NB4 (cell line): ENCODE data around the gene TADA2A.
A peak's percentile ranks its signal among the peaks of the same experiment; 100 is the strongest.

Source experiments
- DNase-seq: peaks from one replicate; pipeline ENCODE4 v3.0.0; 2010; ENCODE audit warnings: low read depth
- H3K4me3 ChIP-seq: one replicate; pipeline ENCODE4 v1.5.1; 2011; ENCODE audit warnings: mild to moderate bottlenecking, low read depth, low read length, moderate library complexity
- MAX ChIP-seq: IDR thresholded peaks from 2 replicates; pipeline ENCODE4 v1.6.1; 2011; ENCODE audit warnings: low read depth, low read length
- MYC ChIP-seq: IDR thresholded peaks from 2 replicates; pipeline ENCODE4 v1.6.1; 2011; ENCODE audit warnings: low read depth, low read length
- POLR2A ChIP-seq: IDR thresholded peaks from 2 replicates; pipeline ENCODE4 v1.6.1; 2011; ENCODE audit warnings: mild to moderate bottlenecking; ENCODE audit not compliant: insufficient read length; ENCODE audit errors: extremely low read depth
- TF ChIP-seq, protein P1 (sequence below): IDR thresholded peaks from one replicate; pipeline ENCODE4 v1.5.1; 2012; ENCODE audit warnings: low read depth, low read length

The TADA2A gene

DNA sequence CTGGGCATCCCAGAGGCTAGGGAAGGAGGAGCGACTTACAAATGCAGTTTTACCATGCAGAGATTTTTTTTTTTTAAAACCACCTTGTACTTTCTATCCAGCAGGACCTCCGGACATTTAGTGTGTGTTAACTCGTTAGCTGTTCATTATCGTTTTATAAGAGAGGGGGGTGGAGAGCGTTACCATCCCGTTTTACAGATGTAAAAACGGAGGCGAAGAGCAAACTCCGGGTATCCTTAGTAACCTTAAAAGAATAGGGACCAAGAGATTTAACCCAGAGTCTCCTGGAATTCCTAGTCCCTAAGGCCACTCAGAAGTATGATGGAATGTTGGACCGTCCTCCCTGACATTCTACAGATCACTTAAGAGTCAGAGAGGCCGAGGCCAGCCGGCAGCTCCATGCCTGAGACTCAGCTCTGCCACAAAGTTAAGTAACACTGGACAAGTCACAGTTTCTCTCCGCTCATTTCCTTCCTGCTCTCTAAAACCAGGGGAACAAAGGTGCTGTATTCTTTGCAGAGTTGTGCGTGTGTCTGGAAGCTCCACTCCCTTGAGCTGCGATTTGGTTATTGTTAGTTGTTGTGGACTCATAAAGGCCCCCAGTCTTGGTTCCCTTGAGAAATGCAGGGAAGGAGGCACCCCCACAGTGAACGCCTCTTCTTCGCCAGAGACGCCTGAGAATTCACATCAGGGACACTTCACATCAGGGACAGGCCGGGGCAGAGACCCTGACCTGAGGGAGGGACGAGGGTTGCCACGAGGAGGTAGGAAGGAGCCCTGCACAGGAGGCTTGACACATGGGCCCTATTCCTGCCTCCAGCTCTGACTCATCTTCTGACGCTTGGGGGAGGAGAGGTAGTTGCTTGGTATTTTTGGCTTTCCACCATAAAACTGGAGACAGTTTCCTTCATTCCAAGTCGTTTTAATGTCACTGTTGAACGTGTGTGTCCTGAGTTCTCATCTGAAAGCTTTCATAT lies 84.2 kb downstream of the TADA2A start:
- DNase-seq = peak; percentile 85
- TF ChIP-seq, protein P1, sequence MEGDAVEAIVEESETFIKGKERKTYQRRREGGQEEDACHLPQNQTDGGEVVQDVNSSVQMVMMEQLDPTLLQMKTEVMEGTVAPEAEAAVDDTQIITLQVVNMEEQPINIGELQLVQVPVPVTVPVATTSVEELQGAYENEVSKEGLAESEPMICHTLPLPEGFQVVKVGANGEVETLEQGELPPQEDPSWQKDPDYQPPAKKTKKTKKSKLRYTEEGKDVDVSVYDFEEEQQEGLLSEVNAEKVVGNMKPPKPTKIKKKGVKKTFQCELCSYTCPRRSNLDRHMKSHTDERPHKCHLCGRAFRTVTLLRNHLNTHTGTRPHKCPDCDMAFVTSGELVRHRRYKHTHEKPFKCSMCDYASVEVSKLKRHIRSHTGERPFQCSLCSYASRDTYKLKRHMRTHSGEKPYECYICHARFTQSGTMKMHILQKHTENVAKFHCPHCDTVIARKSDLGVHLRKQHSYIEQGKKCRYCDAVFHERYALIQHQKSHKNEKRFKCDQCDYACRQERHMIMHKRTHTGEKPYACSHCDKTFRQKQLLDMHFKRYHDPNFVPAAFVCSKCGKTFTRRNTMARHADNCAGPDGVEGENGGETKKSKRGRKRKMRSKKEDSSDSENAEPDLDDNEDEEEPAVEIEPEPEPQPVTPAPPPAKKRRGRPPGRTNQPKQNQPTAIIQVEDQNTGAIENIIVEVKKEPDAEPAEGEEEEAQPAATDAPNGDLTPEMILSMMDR = no peak
- no peak for TF ChIP-seq POLR2A
- TF ChIP-seq MYC = peak; percentile 89
- TF ChIP-seq MAX = peak; percentile 90
- H3K4me3 ChIP-seq = peak overlapping the region; percentile 78

GRCh38 chr17:37492167-37492566 lies 85.5 kb downstream of the TADA2A start:
- peak overlapping the region; percentile 78 for H3K4me3 ChIP-seq
- DNase-seq = no peak

GRCh38 chr17:37493249-37494027 lies 86.8 kb downstream of the TADA2A start:
- TF ChIP-seq, protein P1 = no peak
- TF ChIP-seq MYC (no peak), POLR2A (no peak), MAX (no peak)
- H3K4me3 ChIP-seq = no peak overlapping the region
- no peak for DNase-seq

More at GRCh38 chr17:37492167-37492566, 85.5 kb downstream of the TADA2A start:
- TF ChIP-seq MYC = no peak
- TF ChIP-seq, protein P1 = no peak
- TF ChIP-seq MAX = no peak
- no peak for TF ChIP-seq POLR2A

GRCh38 chr17:37494401-37494831 lies 87.7 kb downstream of the TADA2A start:
- no peak overlapping the region for H3K4me3 ChIP-seq
- TF ChIP-seq, protein P1 = no peak
- DNase-seq = no peak

DNA sequence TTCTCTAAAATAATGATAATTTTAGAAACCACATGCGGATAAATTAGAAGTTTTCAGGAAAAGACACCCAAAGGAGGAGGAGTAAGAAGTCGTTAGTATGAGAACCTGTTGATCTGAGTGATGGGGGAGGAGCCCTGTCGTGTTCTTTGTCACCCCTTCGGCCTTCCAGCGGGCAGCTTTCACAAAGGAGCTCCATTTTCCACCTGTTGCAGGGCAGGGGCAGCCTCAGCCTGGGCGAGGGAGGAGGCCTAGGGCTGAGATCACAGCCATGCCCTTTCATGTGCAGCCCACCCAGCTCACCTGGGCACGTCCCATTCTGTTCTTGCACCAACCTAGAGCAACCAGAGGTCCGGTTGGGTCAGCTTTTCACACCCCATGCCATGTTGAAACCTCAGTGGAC lies 88.3 kb downstream of the TADA2A start:
- TF ChIP-seq, protein P1 = no peak
- TF ChIP-seq MYC (no peak), POLR2A (no peak), MAX (no peak)
- no peak for DNase-seq
- H3K4me3 ChIP-seq = no peak overlapping the region
